ENCODE results near the gene C1orf21.

C1orf21 gene

DNA sequence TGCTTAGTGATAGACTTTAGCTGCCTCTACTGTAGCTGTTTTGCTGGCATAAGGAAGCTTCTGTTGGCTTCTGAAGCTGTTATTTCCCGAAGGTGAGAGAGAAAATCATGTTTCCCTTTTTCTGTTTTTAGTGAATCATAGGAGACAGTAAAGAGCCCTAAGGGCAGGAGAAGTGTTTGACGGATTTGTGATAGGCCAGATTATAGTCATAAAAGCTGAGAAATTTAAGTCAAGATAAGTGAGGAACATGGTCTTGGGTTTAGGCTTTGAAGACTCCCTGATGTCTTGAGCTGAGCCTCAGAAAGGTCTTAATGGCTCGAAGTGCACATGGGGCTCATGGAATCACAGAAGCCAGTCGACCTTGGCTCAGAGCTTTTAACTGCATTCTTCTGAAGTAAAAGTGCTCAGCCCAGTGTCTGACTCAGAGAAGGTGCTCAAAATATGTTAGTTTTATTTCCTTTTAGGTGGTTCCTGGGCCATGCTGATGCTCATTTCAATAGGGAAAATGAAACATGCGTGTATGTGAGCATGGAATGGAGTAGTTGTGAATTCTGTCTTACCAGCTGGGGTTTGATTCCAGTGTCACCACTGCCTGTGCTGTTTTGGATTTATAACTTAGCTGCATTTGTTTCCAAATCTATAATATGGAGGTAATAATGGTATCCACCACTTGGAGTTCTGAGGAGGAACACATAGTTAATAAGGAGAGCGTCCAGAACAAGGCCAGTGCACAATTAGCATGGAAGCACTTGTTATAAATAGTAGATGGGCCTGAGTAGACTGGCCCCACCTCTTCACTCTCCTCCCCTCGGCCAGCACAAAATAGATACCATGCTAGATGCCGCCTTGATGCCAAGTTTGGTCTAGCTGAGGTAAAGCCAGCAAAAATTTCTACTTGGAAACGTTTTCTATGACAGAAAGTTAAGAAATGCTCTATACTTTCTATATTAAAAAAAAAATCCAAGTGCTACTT lies 99.2 kb downstream of the C1orf21 start:
- DNase-seq: no peak

DNA sequence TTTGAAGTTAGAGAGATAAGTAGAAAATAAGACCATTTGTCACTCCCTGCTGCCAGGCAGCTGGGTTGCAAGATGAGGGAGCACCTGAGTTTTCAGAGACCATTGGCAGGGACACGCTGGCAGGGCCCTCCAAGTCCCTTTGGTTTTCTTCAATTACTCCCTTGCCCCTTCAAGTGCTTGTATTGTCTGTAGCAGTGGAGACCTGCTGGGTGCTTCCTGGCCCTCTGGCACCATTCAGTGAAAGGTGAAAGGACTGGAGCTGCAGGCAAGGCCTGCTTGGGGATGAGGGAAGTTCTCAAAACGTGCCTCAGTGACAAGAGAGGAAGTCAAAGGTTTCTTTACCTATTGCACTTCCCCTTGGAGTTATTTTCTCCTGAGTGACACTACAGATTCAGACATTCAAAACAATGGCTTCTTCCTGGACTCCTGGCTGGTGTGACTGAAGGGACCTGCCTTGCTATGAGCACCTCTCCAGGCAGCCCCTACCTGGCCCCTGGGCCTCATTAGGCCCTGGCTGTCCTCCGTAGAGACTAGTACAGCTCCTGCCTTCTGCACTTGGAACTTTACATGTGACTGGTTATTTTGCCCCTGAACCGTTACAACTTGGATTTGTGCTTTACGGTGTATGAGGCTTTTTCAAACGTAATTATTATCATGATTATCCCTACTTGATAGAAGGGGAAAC lies 100.1 kb downstream of the C1orf21 start:
- no peak for DNase-seq

DNA sequence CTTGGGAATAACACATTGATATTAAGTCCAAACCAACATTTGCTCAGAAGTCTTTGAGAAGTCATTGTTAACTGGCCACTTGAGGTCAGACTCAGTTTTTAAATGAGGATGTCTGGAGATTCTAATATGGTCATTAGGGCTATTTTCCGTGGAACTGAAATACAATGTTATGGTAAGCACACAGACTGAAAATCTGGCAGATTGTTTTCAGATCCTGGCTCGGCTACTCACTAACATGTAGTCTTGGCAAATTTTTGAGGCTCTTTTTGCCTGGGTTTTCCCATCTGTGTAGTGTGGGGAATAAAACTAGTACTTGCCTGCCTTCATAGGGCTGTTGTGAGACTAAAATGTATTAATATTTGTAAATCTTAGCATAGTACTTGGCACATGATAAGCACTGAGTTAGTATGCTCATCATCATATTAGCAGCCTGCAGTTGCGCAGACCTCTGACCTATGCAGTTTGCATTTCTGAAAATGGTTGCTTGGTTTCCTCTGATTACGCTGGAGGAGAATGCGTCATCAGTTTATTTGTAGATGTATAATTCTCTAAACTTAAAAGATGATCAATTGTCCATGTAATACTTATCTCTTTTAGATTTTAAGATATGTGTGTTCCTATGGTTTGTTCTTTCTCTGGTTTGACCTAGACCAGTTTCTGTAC lies 100.8 kb downstream of the C1orf21 start:
- no peak for DNase-seq

- no peak for DNase-seq
These were observed 103.1 kb downstream of the C1orf21 start for GRCh38 chr1:184489908-184490307.

DNA sequence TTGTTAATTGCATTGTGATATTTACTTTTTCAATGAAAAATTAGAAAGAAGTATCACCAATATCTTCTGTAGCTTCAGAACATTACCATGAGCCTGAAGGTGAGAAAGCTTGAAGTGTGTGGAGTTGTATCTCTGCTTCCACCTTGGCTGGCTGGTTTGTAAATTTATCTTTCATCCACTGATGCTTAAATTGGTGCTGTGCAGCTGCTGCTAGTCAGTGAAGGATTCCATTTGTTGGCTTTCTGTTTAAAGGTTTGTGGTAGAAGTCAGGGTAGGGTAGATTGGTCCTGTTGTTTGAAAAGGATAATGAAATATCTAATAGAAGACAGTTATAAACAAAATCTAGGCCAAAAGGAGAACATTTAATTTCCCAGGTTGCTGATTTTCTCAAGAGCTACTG lies 105.7 kb downstream of the C1orf21 start:
- DNase-seq: no peak

DNA sequence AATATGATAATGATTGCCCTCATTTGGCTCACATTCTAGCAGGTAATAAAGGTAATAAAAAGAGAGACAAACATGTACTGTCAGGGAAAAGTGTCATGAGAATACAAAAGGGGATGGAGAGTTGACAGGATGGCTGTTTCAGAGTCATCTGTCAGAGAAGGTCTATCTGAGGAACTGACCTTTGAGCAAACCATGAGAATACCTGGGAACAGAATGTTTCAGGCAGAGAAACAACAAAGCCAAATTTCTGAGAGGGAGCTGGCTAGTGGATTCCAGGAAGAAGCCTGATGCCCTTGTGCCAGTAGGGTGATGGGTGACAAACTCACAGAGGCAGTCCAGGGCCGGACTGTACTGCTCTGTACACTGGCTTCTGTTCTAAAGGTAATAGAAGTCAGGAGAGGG lies 107.2 kb downstream of the C1orf21 start:
- no peak for DNase-seq

GRCh38 chr1:184494929-184495328 lies 108.1 kb downstream of the C1orf21 start:
- no peak for DNase-seq

DNA sequence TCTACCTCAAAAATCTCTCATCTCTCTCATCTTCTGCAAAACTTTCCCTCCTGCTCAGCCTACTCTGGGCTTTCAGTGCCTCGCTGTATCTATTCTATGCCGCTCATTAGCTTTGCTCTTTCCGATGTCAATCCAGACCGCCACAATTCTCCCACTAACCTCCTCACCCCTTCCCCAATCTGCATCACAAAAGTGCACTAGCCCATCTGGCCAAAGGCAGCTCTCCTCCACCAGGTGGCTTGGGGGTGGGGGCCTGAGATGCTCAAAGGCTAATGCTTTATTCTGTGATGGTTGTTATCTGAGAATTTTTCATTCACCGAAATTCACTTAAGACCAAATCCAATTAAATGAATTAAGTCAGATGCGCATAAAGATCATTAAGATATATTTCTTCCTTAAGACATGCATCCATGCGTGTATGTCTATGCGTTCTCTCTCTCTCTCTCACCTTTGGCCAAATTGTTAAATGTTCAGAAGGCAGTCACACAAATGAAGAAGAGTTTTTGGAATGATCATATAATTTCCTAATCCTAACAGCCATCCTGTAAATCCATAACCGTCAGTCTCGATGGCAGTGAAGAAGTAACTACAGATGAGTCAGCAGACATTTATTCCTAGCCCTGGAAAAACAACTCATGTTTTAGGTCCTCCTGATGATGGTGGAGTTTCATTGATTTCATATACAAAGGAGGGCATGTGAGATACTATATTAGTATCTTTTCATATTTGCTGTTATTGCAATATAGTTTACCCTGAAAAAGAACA lies 111.3 kb downstream of the C1orf21 start:
- no peak for DNase-seq

DNA sequence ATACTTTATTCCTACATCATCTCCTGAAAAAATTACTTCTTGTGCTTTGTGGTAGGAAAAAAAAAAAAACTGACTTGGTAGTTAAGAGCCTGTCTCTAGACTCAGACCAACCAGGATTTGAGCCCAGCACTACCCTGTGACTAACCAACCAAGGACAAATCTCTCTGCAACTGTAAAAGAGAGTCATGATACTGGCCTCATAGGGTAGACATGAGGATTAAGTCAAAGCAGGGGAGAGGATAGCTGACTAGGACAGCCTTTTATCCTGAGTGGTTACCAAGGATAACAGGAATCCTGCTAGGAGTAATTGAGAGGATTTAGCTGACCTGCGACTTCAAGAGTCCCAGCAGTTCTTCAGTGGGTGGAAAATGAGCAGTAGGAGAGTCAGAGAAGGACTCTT lies 112.8 kb downstream of the C1orf21 start:
- DNase-seq: no peak

DNA sequence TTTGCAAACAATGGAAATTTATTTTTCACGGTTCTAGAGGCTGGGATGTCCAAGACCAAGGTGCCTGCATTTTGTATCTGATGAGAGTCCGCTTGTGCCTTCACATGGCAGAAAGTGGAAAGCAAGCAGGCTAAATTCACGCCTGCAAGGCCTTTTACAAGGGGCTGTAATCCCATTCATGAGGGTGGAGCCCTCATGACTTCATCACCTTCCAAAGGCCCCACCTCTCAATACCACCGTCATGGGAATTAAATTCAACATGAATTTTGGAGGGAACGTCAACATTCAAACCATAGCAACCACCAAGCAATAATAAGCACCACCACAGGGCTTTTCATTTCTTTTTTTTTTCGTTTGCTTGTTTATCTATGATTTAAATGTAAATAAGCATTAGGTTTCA lies 115.3 kb downstream of the C1orf21 start:
- DNase-seq: no peak

DNA sequence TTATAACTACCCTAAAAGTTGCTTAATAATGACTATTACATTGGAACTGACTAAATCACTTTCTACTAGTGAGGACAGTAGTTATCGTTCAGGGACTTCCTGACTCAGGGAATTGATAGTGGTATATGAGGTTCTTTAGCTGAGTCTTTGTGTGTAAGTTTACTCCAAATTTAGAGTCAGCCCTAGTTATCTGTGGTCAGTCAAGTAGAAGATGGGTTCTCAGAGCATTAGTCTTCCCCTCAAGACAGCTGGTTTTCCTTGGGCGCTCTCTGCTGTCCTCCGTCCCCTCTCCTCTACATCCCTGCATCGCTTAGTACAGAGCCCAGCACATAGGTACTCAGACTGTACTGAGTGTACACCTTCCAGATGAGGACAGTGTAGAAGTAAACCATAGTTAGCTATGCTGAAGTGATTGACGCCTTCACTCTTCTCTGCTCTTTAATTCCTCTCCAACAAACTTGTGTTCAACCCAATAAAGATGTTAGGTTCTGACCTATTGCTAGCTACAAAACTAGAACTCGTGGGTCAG lies 116.5 kb downstream of the C1orf21 start:
- no peak for DNase-seq

- DNase-seq: peak in 1 of 51 donors; percentile 50
These were observed 117.5 kb downstream of the C1orf21 start for GRCh38 chr1:184504040-184504954.

DNA sequence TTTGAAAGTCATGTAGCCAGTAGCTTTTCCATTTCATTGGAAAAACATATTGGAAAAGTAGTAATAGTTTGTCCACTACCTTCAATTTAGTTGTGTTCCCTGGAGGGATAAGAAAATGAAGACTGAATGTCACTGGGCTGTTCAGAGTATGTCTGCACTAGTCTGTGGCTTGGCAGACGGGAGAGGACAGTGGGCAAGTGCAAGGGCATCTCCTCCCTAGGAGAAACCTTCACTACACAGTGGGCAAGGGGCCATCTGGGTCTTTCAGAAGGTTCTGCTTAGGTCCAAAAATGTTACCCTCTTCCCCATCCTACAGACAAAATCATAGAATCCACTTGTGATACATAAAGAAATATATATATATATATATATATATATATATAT lies 118.1 kb downstream of the C1orf21 start:
- no peak for DNase-seq

GRCh38 chr1:184506481-184506880 lies 119.7 kb downstream of the C1orf21 start:
- no peak for DNase-seq

- no peak for DNase-seq
These were observed 120.3 kb downstream of the C1orf21 start for GRCh38 chr1:184507165-184507564.

GRCh38 chr1:184507604-184508280 lies 120.9 kb downstream of the C1orf21 start:
- peak in 1 of 51 donors; percentile 5 for DNase-seq

GRCh38 chr1:184509105-184509504 lies 122.3 kb downstream of the C1orf21 start:
- no peak for DNase-seq

- DNase-seq: no peak
These were observed 123.3 kb downstream of the C1orf21 start for GRCh38 chr1:184510110-184510509.

GRCh38 chr1:184512724-184513123 lies 125.9 kb downstream of the C1orf21 start:
- no peak for DNase-seq
